H1 (cell line): ENCODE measurements around the gene OGFOD3. TPM values are rescaled to one million over a fixed set of nuclear protein-coding genes. Genes with fewer than 3 reads are reported as not detected.

ENCODE experiments used
- ATF3 ChIP-seq: IDR thresholded peaks from 2 replicates; pipeline ENCODE4 v1.6.1; 2011; ENCODE audit warnings: low read depth, mild to moderate bottlenecking, low read length; ENCODE audit not compliant: insufficient read depth
- BCL11A ChIP-seq, 2 experiments: IDR thresholded peaks; one replicate each; pipeline ENCODE4 v1.6.1; 2011; ENCODE audit warnings: low read depth in 2 of 2, low read length in 2 of 2, mild to moderate bottlenecking in 2 of 2
- HDAC6 ChIP-seq: IDR thresholded peaks from one replicate; pipeline ENCODE4 v1.7.1; 2012; ENCODE audit warnings: low read depth, mild to moderate bottlenecking, inconsistent platforms, low read length, moderate library complexity
- MAFK ChIP-seq: IDR thresholded peaks from 2 replicates; pipeline ENCODE4 v1.6.1; 2012; ENCODE audit warnings: low read depth, mild to moderate bottlenecking, improper control_type of control experiment, low read length
- PHF8 ChIP-seq: fragments of 200-600 bp; sonication (generic); conservative IDR thresholded peaks from 2 replicates; pipeline ENCODE4 v1.7.1; 2012; ENCODE audit warnings: low read depth, mild to moderate bottlenecking, inconsistent platforms, low read length, moderate library complexity
- POLR2AphosphoS5 ChIP-seq: IDR thresholded peaks from 2 replicates; pipeline ENCODE4 v1.6.1; 2011; ENCODE audit warnings: low read depth, low read length
- POU5F1 ChIP-seq: IDR thresholded peaks from 2 replicates; pipeline ENCODE4 v1.6.1; 2011; ENCODE audit warnings: low read depth, mild to moderate bottlenecking, low read length, moderate library complexity
- RFX5 ChIP-seq: IDR thresholded peaks from 2 replicates; pipeline ENCODE4 v1.6.1; 2011; ENCODE audit warnings: low read depth, low read length, improper control_type of control experiment, borderline replicate concordance
- RXRA ChIP-seq: IDR thresholded peaks from 2 replicates; pipeline ENCODE4 v1.6.1; 2011; ENCODE audit warnings: low read depth, mild to moderate bottlenecking, low read length, moderate library complexity; ENCODE audit not compliant: insufficient read depth
- TBP ChIP-seq: IDR thresholded peaks from 2 replicates; pipeline ENCODE4 v1.6.1; 2011; ENCODE audit warnings: low read depth, low read length, improper control_type of control experiment
- polyA plus RNA-seq, 7 experiments: library from polyadenylated mRNA; depleted of rRNA in 3 of 7; stranded (reverse) in 5 of 7; unstranded in 2 of 7; fragments of >200 nt in 5 of 7; fragments of 200-250 nt in 2 of 7; gene quantifications; 1 replicate in 5 of 7; 2 replicates in 1 of 7; 4 replicates in 1 of 7; pipeline versions ENCODE4 v1.2.1 to v1.2.3, GENCODE V29; 2011 to 2013; ENCODE audit warnings: missing spikeins in 2 of 7, mixed read lengths in 2 of 7
- total RNA-seq: library from RNA; stranded (reverse); fragmentation: NEBNext Ultra II Directional; extraction: Animal tissue kit (Norgen Biotek cat#: 25700); gene quantifications from 2 replicates; pipeline ENCODE4 v1.2.1, GENCODE V29; 2021

OGFOD3 gene
- total and polyA plus RNA-seq, 2 of the 8 experiments (the other 6 are each of a cell fraction or from before 2014, with no cell fraction given), result 21.1 to 21.8 TPM

DNA sequence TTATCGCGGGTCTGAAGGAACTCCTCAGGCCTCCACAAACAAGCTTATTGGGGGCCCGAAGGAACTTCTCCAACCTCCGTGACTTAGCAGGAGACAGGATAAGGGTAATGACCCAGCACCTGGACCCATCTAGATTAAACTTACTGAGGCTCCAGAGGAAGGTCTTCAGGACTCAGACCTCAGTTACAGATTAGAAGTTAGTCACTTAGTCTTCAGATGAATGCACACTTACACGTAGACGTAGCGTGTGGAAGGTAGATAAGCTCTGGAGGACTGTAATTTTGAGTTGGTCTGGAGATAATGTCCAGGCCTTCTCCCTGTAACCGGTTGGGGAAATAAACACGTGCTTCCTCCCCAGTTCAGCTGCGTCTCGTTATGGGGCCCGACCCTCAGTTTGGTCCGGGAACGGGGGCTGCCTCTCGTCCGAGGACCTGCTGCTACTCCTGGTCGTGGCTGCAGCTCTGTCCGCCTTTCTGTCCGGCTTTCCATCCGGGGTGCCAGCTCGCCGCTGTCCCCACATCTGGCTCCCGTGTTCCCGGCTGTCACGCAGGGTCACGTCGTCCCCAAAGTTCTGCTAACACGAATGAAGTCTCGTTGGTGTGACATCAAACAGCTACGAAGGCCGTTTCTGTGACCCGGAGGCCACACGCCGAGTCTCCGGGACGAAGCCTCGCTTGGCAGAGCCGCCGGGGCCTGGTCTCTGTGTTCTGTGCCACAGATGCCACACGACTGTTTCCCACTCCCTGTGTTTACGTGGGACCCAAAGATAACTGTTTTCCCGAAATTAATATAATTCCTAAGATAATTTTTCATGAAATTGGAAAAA is 73.0 kb downstream of the OGFOD3 start (continued):
- no peak for TF ChIP-seq TBP
- TF ChIP-seq BCL11A (IDR thresholded peaks at IDR 0.05; ENCODE audit: low read depth in 2 of 2, low read length in 2 of 2), result no peak
- no peak for TF ChIP-seq POU5F1
- no peak for TF ChIP-seq HDAC6
- no peak for TF ChIP-seq ATF3
- TF ChIP-seq RFX5, result no peak
- TF ChIP-seq RXRA, result no peak
- TF ChIP-seq MAFK, result no peak
- TF ChIP-seq PHF8, result no peak
- TF ChIP-seq POLR2AphosphoS5, result no peak
